Stomach (tissue), 4 donors: ENCODE results near the gene KIRREL2.

ENCODE experiments used
- EP300 ChIP-seq: sonication (generic); formaldehyde crosslinking; IDR thresholded peaks from one replicate; pipeline ENCODE4 v1.6.1; 2017; ENCODE audit warnings: antibody characterized with exemption
- POLR2AphosphoS5 ChIP-seq, 3 donors: sonication (generic); formaldehyde crosslinking; IDR thresholded peaks; one replicate each; pipeline ENCODE4 v1.6.1; 2016; ENCODE audit warnings: antibody characterized with exemption in 3 of 3
- TF ChIP-seq, protein P1 (sequence below), 7 experiments: fragments of 450-650 bp in 4 of 7; fragments of 200-600 bp in 3 of 7; sonication (generic) in 3 of 7; IDR thresholded peaks; one replicate each; pipeline ENCODE4 v1.5.1; 2016 to 2019; ENCODE audit warnings: antibody characterized with exemption in 7 of 7, control low read depth in 2 of 7, mild to moderate bottlenecking in 1 of 7

DNA sequence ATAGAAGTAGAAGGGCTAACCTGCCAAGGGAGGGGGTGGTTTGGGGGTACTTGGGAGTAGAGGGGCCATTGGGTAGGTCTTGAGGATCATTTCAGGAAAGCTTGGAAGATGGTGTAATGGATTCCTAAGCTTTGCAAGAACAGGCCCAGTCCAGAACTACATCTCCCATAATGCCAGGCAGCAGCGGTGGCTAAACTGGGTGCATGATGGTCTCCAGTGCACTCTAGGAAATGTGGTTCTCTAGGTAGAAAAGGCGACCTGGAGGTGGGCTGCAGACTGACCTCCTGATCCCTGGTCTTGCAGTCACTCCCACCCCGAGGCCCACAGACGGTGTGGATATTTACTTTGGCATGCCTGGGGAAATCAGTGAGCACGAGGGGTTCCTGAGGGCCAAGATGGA lies 15.5 kb downstream of the KIRREL2 start:
- TF ChIP-seq, protein P1, sequence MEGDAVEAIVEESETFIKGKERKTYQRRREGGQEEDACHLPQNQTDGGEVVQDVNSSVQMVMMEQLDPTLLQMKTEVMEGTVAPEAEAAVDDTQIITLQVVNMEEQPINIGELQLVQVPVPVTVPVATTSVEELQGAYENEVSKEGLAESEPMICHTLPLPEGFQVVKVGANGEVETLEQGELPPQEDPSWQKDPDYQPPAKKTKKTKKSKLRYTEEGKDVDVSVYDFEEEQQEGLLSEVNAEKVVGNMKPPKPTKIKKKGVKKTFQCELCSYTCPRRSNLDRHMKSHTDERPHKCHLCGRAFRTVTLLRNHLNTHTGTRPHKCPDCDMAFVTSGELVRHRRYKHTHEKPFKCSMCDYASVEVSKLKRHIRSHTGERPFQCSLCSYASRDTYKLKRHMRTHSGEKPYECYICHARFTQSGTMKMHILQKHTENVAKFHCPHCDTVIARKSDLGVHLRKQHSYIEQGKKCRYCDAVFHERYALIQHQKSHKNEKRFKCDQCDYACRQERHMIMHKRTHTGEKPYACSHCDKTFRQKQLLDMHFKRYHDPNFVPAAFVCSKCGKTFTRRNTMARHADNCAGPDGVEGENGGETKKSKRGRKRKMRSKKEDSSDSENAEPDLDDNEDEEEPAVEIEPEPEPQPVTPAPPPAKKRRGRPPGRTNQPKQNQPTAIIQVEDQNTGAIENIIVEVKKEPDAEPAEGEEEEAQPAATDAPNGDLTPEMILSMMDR (IDR thresholded peaks at IDR 0.05): no peak
- TF ChIP-seq POLR2AphosphoS5 (IDR thresholded peaks at IDR 0.05): no peak
- TF ChIP-seq EP300: no peak
